Amniotic epithelial cell (primary cell): ENCODE data around the gene MPC2.
"Not testable (repeated sequence)": the region's sequence is repeated elsewhere in the genome, so short reads cannot be mapped to it uniquely, and the experiment has no call there.

Experiments used
- DNase-seq: peaks from one replicate; pipeline ENCODE4 v3.0.0-alpha.2; 2010; ENCODE audit warnings: low read depth

Gene MPC2

GRCh38 chr1:167934426-167935215, 2.3 kb downstream of the MPC2 start:
- DNase-seq: peak; percentile 79

GRCh38 chr1:167933788-167934187, 3.1 kb downstream of the MPC2 start:
- no peak for DNase-seq

- no peak for DNase-seq
Measured at GRCh38 chr1:167929725-167930124, 7.1 kb downstream of the MPC2 start.

GRCh38 chr1:167928919-167929318, 8.0 kb downstream of the MPC2 start:
- DNase-seq: not testable (repeated sequence)

- DNase-seq: no peak
Measured at GRCh38 chr1:167928457-167928852, 8.4 kb downstream of the MPC2 start.

GRCh38 chr1:167927046-167927754, 9.7 kb downstream of the MPC2 start:
- no peak for DNase-seq

GRCh38 chr1:167926486-167926997, 10.3 kb downstream of the MPC2 start:
- DNase-seq: no peak

- DNase-seq: no peak
Measured at GRCh38 chr1:167924543-167925231, 12.2 kb downstream of the MPC2 start.

- DNase-seq: no peak
Measured at GRCh38 chr1:167924102-167924501, 12.8 kb downstream of the MPC2 start.

GRCh38 chr1:167923324-167924056, 13.4 kb downstream of the MPC2 start:
- DNase-seq: no peak

- DNase-seq: no peak
Measured at GRCh38 chr1:167922611-167923074, 14.2 kb downstream of the MPC2 start.

GRCh38 chr1:167922023-167922422, 14.8 kb downstream of the MPC2 start:
- peak; percentile 66 for DNase-seq

- no peak for DNase-seq
Measured at GRCh38 chr1:167916766-167917511, 19.9 kb downstream of the MPC2 start.

GRCh38 chr1:167915569-167915968, 21.3 kb downstream of the MPC2 start:
- DNase-seq: no peak

- DNase-seq: no peak
Measured at GRCh38 chr1:167913895-167914496, 22.9 kb downstream of the MPC2 start, which contains the start of gene ADCY10. TSS of gene ADCY10 (minus strand) at chr1:167914134. CDS start at chr1:167905140, 8,994 bp downstream.

- no peak for DNase-seq
Measured at GRCh38 chr1:167912294-167912693, 24.6 kb downstream of the MPC2 start.

- DNase-seq: no peak
Measured at GRCh38 chr1:167911413-167911812, 25.5 kb downstream of the MPC2 start.

- DNase-seq: no peak
Measured at GRCh38 chr1:167910530-167910929, 26.3 kb downstream of the MPC2 start.

- no peak for DNase-seq
Measured at GRCh38 chr1:167909691-167910180, 27.1 kb downstream of the MPC2 start.

- no peak for DNase-seq
Measured at GRCh38 chr1:167905671-167906070, 31.2 kb downstream of the MPC2 start.
